Right lobe of liver (tissue), 4 donors: Measurements from ENCODE around the gene PRR3.

Source experiments
- CTCF ChIP-seq, 4 donors: fragments of 200-600 bp in 3 of 4; fragments of 450-650 bp in 1 of 4; IDR thresholded peaks; one replicate each; pipeline versions ENCODE4 v1.5.1 to v1.8.0; 2016 to 2022; ENCODE audit warnings: antibody characterized with exemption in 4 of 4, mild to moderate bottlenecking in 2 of 4
- POLR2A ChIP-seq: fragments of 450-650 bp; IDR thresholded peaks from one replicate; pipeline ENCODE4 v1.6.1; 2017; ENCODE audit warnings: antibody characterized with exemption, mild to moderate bottlenecking
- donor health status: DM: no; HTN: no; CAD: no.
- donor health status: DM: no; HTN: no; CAD: no.
- donor health status: DM: no; HTN: yes; CAD: no.

DNA sequence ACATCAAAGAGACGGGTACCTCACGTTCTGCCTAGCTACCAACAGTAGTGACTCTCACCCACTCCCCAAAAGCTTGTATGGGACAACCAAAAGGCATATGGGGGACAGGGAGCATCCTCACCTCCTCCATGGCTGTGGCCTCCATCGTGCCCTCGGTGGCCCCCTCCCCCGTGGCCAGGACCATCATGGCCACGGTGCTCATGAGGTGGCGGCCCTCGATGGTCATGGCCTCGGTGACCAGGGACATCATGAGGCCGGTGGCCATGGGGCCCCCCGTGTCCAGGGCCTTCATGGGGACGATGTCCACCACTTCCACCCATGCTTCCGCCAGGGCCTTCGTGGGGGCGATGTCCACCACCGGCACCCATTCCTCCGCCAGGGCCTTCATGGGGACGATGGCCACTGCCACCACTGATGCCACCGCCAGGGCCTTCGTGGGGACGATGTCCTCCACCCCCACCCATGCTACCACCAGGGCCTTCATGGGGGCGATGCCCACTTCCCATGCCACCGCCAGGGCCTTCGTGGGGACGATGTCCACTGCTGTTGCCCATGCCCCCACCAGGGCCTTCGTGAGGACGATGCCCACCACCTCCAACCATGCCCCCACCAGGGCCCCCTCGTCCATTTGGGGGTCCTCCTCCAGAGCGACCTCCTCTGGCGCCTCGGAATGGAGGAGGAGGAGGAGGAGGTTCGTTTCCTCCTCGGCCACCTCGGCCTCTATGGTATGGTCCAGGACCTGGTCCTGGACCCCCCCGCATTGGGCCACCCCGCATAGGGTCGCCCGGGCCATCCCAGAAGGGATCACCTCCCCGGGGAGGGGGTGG lies 44.9 kb downstream of the PRR3 start:
- TF ChIP-seq POLR2A (no peak), CTCF (IDR thresholded peaks at IDR 0.05) (no peak)
